Endothelial cell of umbilical vein (primary cell): ENCODE data around the gene ST8SIA1. TPM values are rescaled to one million over a fixed set of nuclear protein-coding genes. Genes with fewer than 3 reads are reported as not detected.

Experiments used
- BruUV-seq: library from RNA; stranded (reverse); fragments of 400-500 nt; replicated peaks from 2 replicates; lab custom pipeline; 2021; lab: Mats Ljungman, UMichigan
- CTCF ChIA-PET: fragments of 300-600, 350-600 bp; sonication (Branson Sonifier 250); formaldehyde crosslinking; loops from one replicate; lab custom pipeline; 2021; ENCODE audit warnings: antibody characterized with exemption, inconsistent platforms; lab: Charles Lee
- POLR2A ChIA-PET: fragments of 300-600, 350-600 bp; sonication (Branson Sonifier 250); formaldehyde crosslinking; loops from one replicate; lab custom pipeline; 2021; ENCODE audit warnings: antibody characterized with exemption, inconsistent platforms; lab: Charles Lee
- DNase-seq: peaks from one replicate; pipeline ENCODE4 v3.0.0-alpha.2; 2011; ENCODE audit warnings: low read depth, low spot score
- FAIRE-seq: peaks from 2 replicates; lab custom pipeline; 2011; peaks lifted over from hg19 to GRCh38; lab: Jason Lieb, UNC
- H2AFZ ChIP-seq: 2 replicates; pipeline ENCODE4 v1.6.0; 2012; ENCODE audit warnings: low read depth, low read length, control low read depth, inconsistent platforms
- H3K27ac ChIP-seq: 2 replicates; pipeline ENCODE4 v1.5.1; 2011; ENCODE audit warnings: low read depth, mild to moderate bottlenecking, control low read depth, low read length, moderate library complexity; ENCODE audit not compliant: insufficient read depth
- H3K27me3 ChIP-seq, 2 experiments: 2 replicates each; pipeline versions ENCODE4 v1.6.0 to v1.6.1; 2011; ENCODE audit warnings: low read length in 2 of 2, mixed read lengths in 1 of 2; ENCODE audit not compliant: control insufficient read depth in 2 of 2, insufficient read depth in 2 of 2
- H3K36me3 ChIP-seq, 2 experiments: 2 replicates in 1 of 2; 3 replicates in 1 of 2; pipeline ENCODE4 v1.5.1; 2011; ENCODE audit warnings: low read length in 2 of 2, mild to moderate bottlenecking in 1 of 2, moderate library complexity in 1 of 2; ENCODE audit not compliant: control insufficient read depth in 2 of 2, insufficient read depth in 2 of 2; ENCODE audit errors: extremely low read depth in 1 of 2
- H3K4me1 ChIP-seq: 3 replicates; pipeline ENCODE4 v1.5.1; 2011; ENCODE audit warnings: mild to moderate bottlenecking, low read length; ENCODE audit not compliant: control insufficient read depth, insufficient read depth; ENCODE audit errors: extremely low read depth
- H3K4me2 ChIP-seq: 2 replicates; pipeline ENCODE4 v1.6.1; 2011; ENCODE audit warnings: low read length, control low read depth, mixed read lengths; ENCODE audit not compliant: insufficient read depth
- H3K4me3 ChIP-seq, 3 experiments: fragments of 200-600 bp in 1 of 3; sonication (generic), shearing (Covaris generic) in 1 of 3; replicated peaks in 1 of 3; 2 replicates each; pipeline ENCODE4 v1.5.1; 2011 to 2016; ENCODE audit warnings: control low read depth in 3 of 3, low read length in 3 of 3, mild to moderate bottlenecking in 2 of 3, inconsistent platforms in 1 of 3, low read depth in 1 of 3, moderate library complexity in 1 of 3; ENCODE audit not compliant: insufficient read depth in 1 of 3
- H3K79me2 ChIP-seq: 2 replicates; pipeline ENCODE4 v1.6.0; 2012; ENCODE audit warnings: low read length, inconsistent platforms; ENCODE audit not compliant: control insufficient read depth, insufficient read depth
- H3K9ac ChIP-seq: replicated peaks from 2 replicates; pipeline ENCODE3; 2011; ENCODE audit warnings: low read length, control low read depth; ENCODE audit not compliant: insufficient read depth; ENCODE audit errors: extremely low read depth
- H3K9me1 ChIP-seq: replicated peaks from 3 replicates; pipeline ENCODE4 v1.6.0; 2011; ENCODE audit warnings: mild to moderate bottlenecking, low read length; ENCODE audit not compliant: control insufficient read depth, insufficient read depth; ENCODE audit errors: extremely low read depth
- H3K9me3 ChIP-seq: replicated peaks from 2 replicates; pipeline ENCODE4 v1.5.1; 2012; ENCODE audit warnings: low read length, inconsistent platforms; ENCODE audit not compliant: control insufficient read depth, insufficient read depth
- H4K20me1 ChIP-seq: replicated peaks from 2 replicates; pipeline ENCODE3; 2011; ENCODE audit warnings: mild to moderate bottlenecking, low read length; ENCODE audit not compliant: control insufficient read depth, insufficient read depth; ENCODE audit errors: extremely low read depth
- EZH2 ChIP-seq: IDR thresholded peaks from 2 replicates; pipeline ENCODE4 v1.6.1; 2012; ENCODE audit warnings: borderline replicate concordance, low read depth, mild to moderate bottlenecking, moderate library complexity, low read length, inconsistent platforms; ENCODE audit not compliant: severe bottlenecking
- FOS ChIP-seq: IDR thresholded peaks from 2 replicates; pipeline ENCODE4 v1.6.1; 2011; ENCODE audit warnings: mild to moderate bottlenecking, low read length, moderate library complexity, borderline replicate concordance; ENCODE audit not compliant: insufficient read depth
- GATA2 ChIP-seq: IDR thresholded peaks from 2 replicates; pipeline ENCODE4 v1.7.0; 2011; ENCODE audit warnings: low read depth, mild to moderate bottlenecking, moderate library complexity, mixed read lengths, low read length; ENCODE audit not compliant: insufficient read length, insufficient read depth
- JUN ChIP-seq: IDR thresholded peaks from 2 replicates; pipeline ENCODE4 v1.6.1; 2011; ENCODE audit warnings: borderline replicate concordance, low read depth; ENCODE audit not compliant: insufficient read length, insufficient read depth
- MYC ChIP-seq: IDR thresholded peaks from one replicate; pipeline ENCODE4 v1.6.1; 2011; ENCODE audit warnings: mild to moderate bottlenecking, low read depth, low read length
- POLR2A ChIP-seq: IDR thresholded peaks from 2 replicates; pipeline ENCODE4 v1.6.1; 2012; ENCODE audit warnings: low read depth, mild to moderate bottlenecking, control low read depth, low read length
- POLR2AphosphoS5 ChIP-seq: IDR thresholded peaks from 2 replicates; pipeline ENCODE4 v1.6.1; 2012; ENCODE audit warnings: low read depth, mild to moderate bottlenecking, control low read depth, low read length, moderate library complexity; ENCODE audit not compliant: insufficient read depth
- dilution Hi-C: fragments of 300-500 bp; cut with MboI; formaldehyde crosslinking; loops from one replicate; pipeline ENCODE4 v1.15.0; 2019; ENCODE audit warnings: low sequenced_read_pairs; ENCODE audit not compliant: extremely low pct_ligation_motif_present
- intact Hi-C: fragments of 100-400 bp; cut with micrococcal nuclease; formaldehyde crosslinking; loops from one replicate; pipeline ENCODE4 v1.10.0; 2022
- polyA plus RNA-seq, 4 experiments: library from polyadenylated mRNA; depleted of rRNA in 3 of 4; stranded (reverse) in 3 of 4; unstranded in 1 of 4; fragments of >200 nt; gene quantifications; 2 replicates each; pipeline versions ENCODE4 v1.2.1 to v1.2.3, GENCODE V29; 2011 to 2012; ENCODE audit warnings: missing spikeins in 1 of 4
- total RNA-seq: library from RNA; stranded (reverse); gene quantifications from 2 replicates; pipeline ENCODE4 v1.2.3, GENCODE V29; 2021
- TF ChIP-seq, protein P1 (sequence below), 2 donors: IDR thresholded peaks; 1 replicate in 1 of 2; 2 replicates in 1 of 2; pipeline ENCODE4 v1.5.1; 2011; ENCODE audit warnings: low read length in 2 of 2, mild to moderate bottlenecking in 2 of 2, moderate library complexity in 2 of 2, control low read depth in 1 of 2, inconsistent platforms in 1 of 2, low read depth in 1 of 2; ENCODE audit not compliant: insufficient read depth in 1 of 2; ENCODE audit errors: extremely low read depth in 1 of 2
- TF ChIP-seq, protein P2 (sequence below): IDR thresholded peaks from 2 replicates; pipeline ENCODE4 v1.6.1; 2011; ENCODE audit not compliant: insufficient read depth, insufficient read length

ST8SIA1 gene
- total and polyA plus RNA-seq, 2 donors (not counting 3 experiments of a cell fraction or from before 2014, with no cell fraction given): not detected

DNA sequence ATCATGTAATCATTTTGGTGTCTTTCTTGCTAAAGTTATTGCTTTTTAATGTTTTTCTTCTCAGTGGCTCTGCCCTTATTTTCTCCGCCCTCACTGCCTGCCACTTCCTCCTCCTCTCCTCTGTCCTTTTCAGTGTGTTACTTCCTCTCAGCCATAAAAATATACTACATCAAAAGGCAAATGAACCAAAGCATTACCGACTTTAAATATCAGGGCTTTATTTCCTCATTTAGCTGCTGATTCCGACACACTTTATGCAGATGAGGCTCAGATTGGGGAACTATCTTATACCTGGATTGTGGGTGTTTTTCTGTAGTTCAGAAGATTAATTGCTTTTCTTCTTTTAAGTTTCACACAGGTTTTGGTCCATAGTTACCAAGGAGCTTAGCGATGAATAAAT lies 170.4 kb downstream of the ST8SIA1 start:
- ChIA-PET CTCF (interaction anchor here (0.6 to 2.4 kb wide), 3 partner anchors 9 to 171 kb away, joined by 3 to 7 read pairs (median 4); no protein-coding TSS in a partner anchor), POLR2A (no interaction called here)
- H3K27ac ChIP-seq: no peak overlapping the region
- intact Hi-C loops: no loop called here
- no peak overlapping the region for H3K4me3 ChIP-seq
- H4K20me1 ChIP-seq: no peaks in the 10 kb centered on the region
- H3K9me3 ChIP-seq: no peaks in the 10 kb centered on the region
- no peaks in the 10 kb centered on the region for H3K9me1 ChIP-seq
- dilution Hi-C loops: no loop called here
- H3K79me2 ChIP-seq: no peaks in the 10 kb centered on the region
- no peak overlapping the region for H3K9ac ChIP-seq
- no peaks in the 10 kb centered on the region for H3K27me3 ChIP-seq
- TF ChIP-seq JUN: no peak
- no peak for TF ChIP-seq MYC
- no peak for TF ChIP-seq POLR2A
- TF ChIP-seq GATA2: no peak
- TF ChIP-seq, protein P1, sequence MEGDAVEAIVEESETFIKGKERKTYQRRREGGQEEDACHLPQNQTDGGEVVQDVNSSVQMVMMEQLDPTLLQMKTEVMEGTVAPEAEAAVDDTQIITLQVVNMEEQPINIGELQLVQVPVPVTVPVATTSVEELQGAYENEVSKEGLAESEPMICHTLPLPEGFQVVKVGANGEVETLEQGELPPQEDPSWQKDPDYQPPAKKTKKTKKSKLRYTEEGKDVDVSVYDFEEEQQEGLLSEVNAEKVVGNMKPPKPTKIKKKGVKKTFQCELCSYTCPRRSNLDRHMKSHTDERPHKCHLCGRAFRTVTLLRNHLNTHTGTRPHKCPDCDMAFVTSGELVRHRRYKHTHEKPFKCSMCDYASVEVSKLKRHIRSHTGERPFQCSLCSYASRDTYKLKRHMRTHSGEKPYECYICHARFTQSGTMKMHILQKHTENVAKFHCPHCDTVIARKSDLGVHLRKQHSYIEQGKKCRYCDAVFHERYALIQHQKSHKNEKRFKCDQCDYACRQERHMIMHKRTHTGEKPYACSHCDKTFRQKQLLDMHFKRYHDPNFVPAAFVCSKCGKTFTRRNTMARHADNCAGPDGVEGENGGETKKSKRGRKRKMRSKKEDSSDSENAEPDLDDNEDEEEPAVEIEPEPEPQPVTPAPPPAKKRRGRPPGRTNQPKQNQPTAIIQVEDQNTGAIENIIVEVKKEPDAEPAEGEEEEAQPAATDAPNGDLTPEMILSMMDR (IDR thresholded peaks at IDR 0.05; ENCODE audit: extremely low read depth in 1 of 2, insufficient read depth in 1 of 2, low read depth in 1 of 2, low read length in 2 of 2): no peak
- no peak for TF ChIP-seq EZH2
- no peak for TF ChIP-seq POLR2AphosphoS5
- TF ChIP-seq FOS: no peak
- TF ChIP-seq, protein P2, sequence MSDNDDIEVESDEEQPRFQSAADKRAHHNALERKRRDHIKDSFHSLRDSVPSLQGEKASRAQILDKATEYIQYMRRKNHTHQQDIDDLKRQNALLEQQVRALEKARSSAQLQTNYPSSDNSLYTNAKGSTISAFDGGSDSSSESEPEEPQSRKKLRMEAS: no peak
- H3K4me1 ChIP-seq: no peaks in the 10 kb centered on the region
- no peaks in the 10 kb centered on the region for H3K36me3 ChIP-seq
- no TSS peak for BruUV-seq
- H2AFZ ChIP-seq: no peak overlapping the region
- DNase-seq (no peak), FAIRE-seq (no peak)
- no peak overlapping the region for H3K4me2 ChIP-seq
